Measurements from ENCODE around the gene HLCS.
A peak's percentile ranks its signal among the peaks of the same experiment; 100 is the strongest.

The HLCS gene

GRCh38 chr21:36879827-36880226 is 86.6 kb downstream of the HLCS start:
- DNase-seq = no peak

GRCh38 chr21:36877741-36878140 is 88.7 kb downstream of the HLCS start:
- DNase-seq = no peak

- no peak for DNase-seq
Measured at GRCh38 chr21:36874665-36875064, 91.8 kb downstream of the HLCS start.

- no peak for DNase-seq
Measured at GRCh38 chr21:36873513-36873912, 93.0 kb downstream of the HLCS start.

GRCh38 chr21:36867291-36867905 is 99.1 kb downstream of the HLCS start:
- no peak for DNase-seq

- no peak for DNase-seq
Measured at GRCh38 chr21:36866419-36866818, 100.0 kb downstream of the HLCS start.

GRCh38 chr21:36864974-36865373 is 101.5 kb downstream of the HLCS start:
- DNase-seq = no peak

GRCh38 chr21:36863260-36863659 is 103.2 kb downstream of the HLCS start:
- no peak for DNase-seq

- DNase-seq = no peak
Measured at GRCh38 chr21:36861595-36862323, 104.7 kb downstream of the HLCS start.

GRCh38 chr21:36860736-36861594 is 105.5 kb downstream of the HLCS start:
- no peak for DNase-seq

GRCh38 chr21:36859744-36860501 is 106.5 kb downstream of the HLCS start:
- DNase-seq = peak in 1 of 6 experiments; percentile 1

GRCh38 chr21:36858320-36858957 is 108.0 kb downstream of the HLCS start:
- DNase-seq = no peak

- DNase-seq = no peak
Measured at GRCh38 chr21:36856643-36857042, 109.8 kb downstream of the HLCS start.

GRCh38 chr21:36854391-36854790 is 112.1 kb downstream of the HLCS start:
- peak in 3 of 6 experiments; percentile 0 to 21 (median 1) for DNase-seq

GRCh38 chr21:36852864-36853263 is 113.6 kb downstream of the HLCS start:
- no peak for DNase-seq

GRCh38 chr21:36852293-36852692 is 114.2 kb downstream of the HLCS start:
- no peak for DNase-seq

- DNase-seq = no peak
Measured at GRCh38 chr21:36851121-36851520, 115.3 kb downstream of the HLCS start.

GRCh38 chr21:36850372-36850771 is 116.1 kb downstream of the HLCS start:
- DNase-seq = no peak

GRCh38 chr21:36849461-36850105 is 116.9 kb downstream of the HLCS start:
- DNase-seq = no peak

GRCh38 chr21:36848730-36849274 is 117.7 kb downstream of the HLCS start:
- DNase-seq = no peak

- DNase-seq = no peak
Measured at GRCh38 chr21:36847189-36847588, 119.3 kb downstream of the HLCS start.

GRCh38 chr21:36846631-36847030 is 119.8 kb downstream of the HLCS start:
- no peak for DNase-seq

All from stimulated activated naive CD4-positive, alpha-beta T cell (primary cell).